Left cardiac atrium (tissue), 4 donors: ENCODE measurements around the gene GPN1. TPM values are rescaled to one million over a fixed set of nuclear protein-coding genes. Genes with fewer than 3 reads are reported as not detected.
A peak's percentile ranks its signal among the peaks of the same experiment; 100 is the strongest.
"Not testable (repeated sequence)": the region's sequence is repeated elsewhere in the genome, so short reads cannot be mapped to it uniquely, and the experiment has no call there.

Source experiments
- ATAC-seq, 2 donors: fragments of 200-7000 bp; cut with Tn5 transposase; one replicate each; pipeline ENCODE4 v1.9.1; 2020; ENCODE audit warnings: mild to moderate bottlenecking in 2 of 2, moderate library complexity in 2 of 2
- DNase-seq: peaks from one replicate; pipeline ENCODE4 v3.0.0-alpha.2; 2020
- intact Hi-C, 2 donors: fragments of 100-400 bp; cut with DNase I; formaldehyde crosslinking; loops; one replicate each; pipeline versions ENCODE4 v1.14.1 to v1.15.1; 2022 to 2023
- total RNA-seq, 2 donors: library from RNA; stranded (reverse); fragmentation: NEBNext Ultra II Directional; extraction: Animal tissue kit (Norgen Biotek cat#: 25700); gene quantifications; one replicate each; pipeline ENCODE4 v1.2.1, GENCODE V29; 2021
- donor health status: DM: no; HTN: yes; CAD: no.
- donor health status: DM: no; HTN: yes; CAD: no; lungs with severe emphysema.
- donor health status: DM: yes; HTN: yes; CAD: no.
- donor health status: Dilated cardiomyopathy.

GPN1 gene
- total RNA-seq, 2 donors from 2014 or later = 19.7 to 20.6 TPM

DNA sequence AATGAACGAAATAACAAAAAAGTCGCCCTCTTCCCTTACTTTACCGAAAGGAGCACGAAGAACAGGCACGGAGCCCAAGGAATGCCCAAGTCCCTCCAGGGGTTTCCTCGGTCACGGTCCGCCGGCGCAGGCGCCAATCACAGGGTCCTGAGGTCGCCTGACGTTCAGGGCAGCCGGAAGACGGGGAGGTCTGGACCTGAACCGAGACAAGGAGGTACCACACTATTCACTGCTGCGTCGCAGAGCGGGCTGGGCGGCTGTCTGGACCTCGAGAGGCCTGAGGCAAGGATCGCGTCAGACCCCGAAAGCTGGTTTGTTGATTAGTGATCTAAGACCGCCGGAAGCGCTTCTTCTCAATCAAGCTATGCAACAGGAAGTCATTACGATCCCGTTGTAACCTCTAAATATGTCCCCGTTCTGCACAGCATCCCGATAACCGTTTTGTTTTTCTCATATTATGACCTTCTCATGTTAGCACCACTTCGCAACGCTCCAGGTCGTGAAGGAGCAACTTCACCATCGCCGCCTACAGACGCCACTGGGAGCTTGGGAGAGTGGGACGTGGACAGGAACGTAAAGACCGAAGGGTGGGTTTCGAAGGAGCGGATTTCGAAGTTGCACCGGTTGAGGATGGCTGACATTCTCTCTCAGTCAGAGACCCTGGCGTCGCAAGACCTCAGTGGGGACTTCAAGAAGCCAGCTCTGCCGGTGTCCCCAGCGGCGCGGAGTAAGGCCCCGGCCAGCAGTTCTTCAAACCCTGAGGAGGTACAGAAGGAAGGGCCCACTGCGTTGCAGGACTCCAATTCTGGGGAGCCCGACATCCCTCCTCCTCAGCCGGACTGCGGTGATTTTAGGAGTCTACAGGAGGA, 34.7 kb downstream of the GPN1 start, which contains the start of the genes SLC4A1AP and SUPT7L:
Gene SLC4A1AP (plus strand): TSS at position 605 of the 869 bp plus-strand sequence. CDS start 26 bp downstream, at position 631.
Gene SUPT7L (minus strand): TSS at position 330 of the 869 bp plus-strand sequence. CDS start 1,422 bp downstream, outside the sequence.
- DNase-seq (peak; percentile 76), ATAC-seq (peak; percentile 91 to 92)
- intact Hi-C loops = no loop called here

GRCh38 chr2:27664154-27664574, 35.3 kb downstream of the GPN1 start:
- no peak for DNase-seq
- intact Hi-C loops = no loop called here

GRCh38 chr2:27664622-27665363, 35.9 kb downstream of the GPN1 start:
- DNase-seq (no peak), ATAC-seq (no peak)
- intact Hi-C loops = no loop called here

More at GRCh38 chr2:27664154-27664574, 35.3 kb downstream of the GPN1 start:
- ATAC-seq = peak in 1 of 2 donors; percentile 6

- intact Hi-C loops = no loop called here
- no peak for DNase-seq
- ATAC-seq = no peak
These were observed 38.6 kb downstream of the GPN1 start for GRCh38 chr2:27667446-27667845.

GRCh38 chr2:27671235-27671634, 42.4 kb downstream of the GPN1 start:
- DNase-seq (no peak), ATAC-seq (no peak)
- intact Hi-C loops = no loop called here

DNA sequence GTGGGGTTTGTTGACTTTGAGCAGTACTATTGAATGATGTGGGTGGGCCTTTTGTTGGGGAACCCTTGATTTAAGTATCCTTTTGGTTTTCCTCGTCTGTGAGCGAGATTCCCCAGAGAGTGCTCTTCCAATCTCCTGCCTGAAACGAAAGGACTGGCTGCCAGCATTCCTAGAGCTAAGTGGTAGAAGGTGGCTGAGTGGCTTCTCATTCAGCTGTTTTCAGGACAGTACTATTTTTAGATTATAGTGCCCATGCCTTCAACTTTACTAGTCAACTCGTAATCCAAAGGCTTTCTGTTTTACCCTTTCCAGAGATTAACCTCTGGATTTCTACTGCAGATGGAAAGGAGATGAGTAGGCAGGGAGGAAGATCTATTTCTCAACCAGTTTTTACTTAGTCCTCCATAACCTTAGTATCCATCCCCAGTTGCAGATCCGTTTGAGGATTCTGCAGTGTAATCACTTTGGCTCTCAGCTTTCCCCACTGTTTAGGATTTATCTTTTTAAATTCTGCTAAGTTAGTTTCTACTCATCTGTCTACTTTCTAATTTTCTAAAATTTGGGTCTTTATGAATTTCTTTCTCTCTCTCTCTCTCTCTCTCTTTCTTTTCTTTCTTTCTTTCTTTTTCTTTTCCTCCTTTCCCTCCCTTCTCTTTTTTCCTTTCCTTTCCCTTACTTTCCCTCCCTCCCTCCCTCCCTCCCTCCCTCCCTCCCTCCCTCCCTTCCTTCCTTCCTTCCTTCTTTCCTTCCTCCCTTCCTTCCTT, 44.1 kb downstream of the GPN1 start:
- no peak for DNase-seq
- peak; percentile 68 to 73 for ATAC-seq
- intact Hi-C loops = no loop called here

GRCh38 chr2:27680571-27680970, 51.7 kb downstream of the GPN1 start:
- intact Hi-C loops = no loop called here
- no peak for DNase-seq

DNA sequence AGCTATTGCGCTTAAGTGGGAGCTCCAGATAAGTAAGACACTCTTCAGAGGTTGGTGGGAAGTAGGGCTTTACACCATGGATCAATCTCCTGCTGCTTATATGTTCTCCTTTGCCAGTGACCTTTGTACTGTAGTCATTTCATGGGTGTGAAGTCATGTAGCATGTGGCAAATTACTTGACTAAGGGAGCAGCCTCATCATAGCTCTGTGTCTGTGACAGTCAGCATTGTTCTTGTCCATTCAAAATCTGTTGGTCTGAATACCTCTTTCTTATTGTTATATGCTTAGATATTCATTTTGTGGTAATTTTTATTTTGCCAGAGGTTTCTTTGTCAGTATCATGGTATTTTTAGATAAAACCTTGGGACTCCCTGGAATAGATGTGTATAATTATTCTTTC, 53.0 kb downstream of the GPN1 start:
- intact Hi-C loops = no loop called here
- ATAC-seq (peak in 1 of 2 donors; percentile 39), DNase-seq (no peak)

More at GRCh38 chr2:27680571-27680970, 51.7 kb downstream of the GPN1 start:
- ATAC-seq = no peak

DNA sequence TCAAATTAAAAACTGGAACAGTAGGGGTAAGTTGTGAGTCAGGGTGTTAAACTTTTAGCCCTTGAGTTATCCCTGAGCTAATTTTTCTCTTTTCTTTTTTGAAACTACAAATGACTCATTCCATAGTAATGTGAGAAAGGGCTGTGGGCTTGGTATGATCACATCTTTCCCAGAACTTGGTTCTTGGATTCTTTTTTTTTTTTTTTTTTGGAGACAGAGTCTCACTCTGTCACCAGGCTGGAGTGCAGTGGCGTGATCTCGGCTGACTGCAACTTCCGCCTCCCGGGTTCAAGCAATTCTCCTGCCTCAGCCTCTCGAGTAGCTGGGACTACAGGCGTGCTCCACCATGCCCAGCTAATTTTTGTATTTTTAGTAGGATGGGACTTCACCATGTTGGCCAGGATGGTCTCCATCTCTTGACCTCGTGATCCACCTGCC, 53.5 kb downstream of the GPN1 start:
- peak in 1 of 2 donors; percentile 79 for ATAC-seq
- DNase-seq, intact Hi-C loops: not testable (repeated sequence)

DNA sequence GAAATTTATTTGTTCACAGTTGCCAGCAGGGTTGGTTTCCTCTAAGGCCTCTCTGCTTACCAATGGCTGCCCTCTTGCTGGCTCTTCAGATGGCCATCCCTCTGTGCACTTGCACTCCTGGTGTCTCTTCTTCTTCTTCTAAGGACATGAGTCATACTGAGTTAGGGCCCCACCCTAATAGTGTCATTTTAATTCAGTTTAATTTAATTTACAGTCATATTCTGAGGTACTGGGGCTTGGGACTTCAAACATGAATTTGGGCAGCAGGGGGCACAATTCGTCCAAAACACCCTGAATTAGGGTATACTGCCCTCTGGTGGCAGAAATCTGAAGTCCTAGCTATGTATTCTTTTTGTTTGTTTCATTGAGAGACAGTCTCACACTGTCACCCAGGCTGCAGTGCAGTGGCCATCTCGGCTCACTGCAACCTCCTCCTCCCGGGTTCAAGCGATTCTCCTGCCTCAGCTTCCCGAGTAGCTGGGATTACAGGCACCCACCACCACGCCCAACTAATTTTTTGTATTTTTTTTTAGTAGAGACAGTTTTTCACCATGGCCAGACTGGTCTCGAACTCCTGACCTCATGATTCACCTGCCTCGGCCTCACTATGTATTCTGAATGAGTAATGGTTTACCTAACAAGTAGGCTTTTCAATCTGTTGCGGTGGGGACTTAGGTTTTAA, 54.7 kb downstream of the GPN1 start:
- intact Hi-C loops = no loop called here
- ATAC-seq = peak; percentile 60 to 70
- peak; percentile 80 for DNase-seq

DNA sequence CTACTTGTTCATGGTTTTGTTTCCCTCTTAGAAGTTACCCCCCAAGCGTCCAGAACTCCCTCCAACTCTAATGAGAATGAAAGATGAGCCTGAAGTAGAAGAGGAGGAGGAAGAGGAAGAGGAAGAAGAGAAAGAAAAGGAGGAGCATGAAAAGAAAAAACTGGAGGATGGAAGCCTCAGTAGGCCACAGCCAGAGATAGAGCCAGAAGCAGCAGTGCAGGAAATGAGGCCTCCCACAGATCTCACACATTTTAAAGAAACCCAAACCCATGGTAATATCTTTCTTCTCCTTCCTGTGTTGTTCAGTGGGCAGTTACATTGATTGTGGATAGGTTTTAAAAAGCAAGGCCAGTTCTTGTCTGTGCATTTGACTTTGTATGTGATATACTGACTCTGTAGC, 56.2 kb downstream of the GPN1 start:
- intact Hi-C loops, ATAC-seq, DNase-seq: not testable (repeated sequence)

DNA sequence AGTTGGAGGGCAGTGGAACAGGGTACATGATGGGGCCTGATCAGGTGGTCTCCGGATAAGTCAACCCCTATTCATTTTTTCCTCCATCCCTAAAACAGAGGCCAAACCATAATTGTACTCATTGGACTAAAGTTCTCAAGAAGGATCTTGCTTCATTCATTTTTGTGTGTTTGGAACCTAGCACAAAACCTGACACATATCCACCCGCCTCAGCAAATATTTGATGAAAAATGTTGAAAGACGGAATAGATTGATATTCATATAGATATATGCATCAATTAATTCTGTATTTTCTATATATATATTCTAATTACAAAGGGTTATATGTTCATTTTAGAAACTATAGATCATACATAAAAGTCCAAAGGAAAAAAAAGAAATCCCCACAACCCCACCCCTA, 56.7 kb downstream of the GPN1 start:
- ATAC-seq = no peak

DNA sequence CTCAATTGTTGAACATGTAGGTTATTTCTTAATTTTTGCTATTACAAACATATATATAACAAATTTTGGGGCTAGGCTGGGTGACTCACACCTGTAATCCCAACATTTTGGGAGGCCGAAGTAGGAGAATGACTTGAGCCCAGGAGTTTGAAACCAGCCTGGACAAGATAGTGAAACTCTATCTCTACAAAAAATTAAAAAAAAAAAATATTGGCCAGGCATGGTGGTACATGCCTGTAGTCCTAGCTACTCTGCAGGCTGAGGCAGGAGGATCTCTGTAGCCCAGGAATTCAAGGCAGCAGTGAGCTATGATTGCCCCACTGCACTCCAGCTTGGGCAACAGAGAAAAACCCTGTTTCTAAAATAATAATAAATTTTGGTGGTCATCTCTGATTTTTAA, 58.4 kb downstream of the GPN1 start:
- ATAC-seq (no peak), DNase-seq (no peak)
- intact Hi-C loops = no loop called here

More for the DNA sequence above, 56.7 kb downstream of the GPN1 start:
- intact Hi-C loops = no loop called here
- DNase-seq = no peak

- no peak for ATAC-seq
- intact Hi-C loops = no loop called here
- no peak for DNase-seq
These were observed 60.6 kb downstream of the GPN1 start for GRCh38 chr2:27689424-27689823.

GRCh38 chr2:27690052-27690451, 61.2 kb downstream of the GPN1 start:
- no peak for ATAC-seq
- intact Hi-C loops = no loop called here
- DNase-seq = no peak

DNA sequence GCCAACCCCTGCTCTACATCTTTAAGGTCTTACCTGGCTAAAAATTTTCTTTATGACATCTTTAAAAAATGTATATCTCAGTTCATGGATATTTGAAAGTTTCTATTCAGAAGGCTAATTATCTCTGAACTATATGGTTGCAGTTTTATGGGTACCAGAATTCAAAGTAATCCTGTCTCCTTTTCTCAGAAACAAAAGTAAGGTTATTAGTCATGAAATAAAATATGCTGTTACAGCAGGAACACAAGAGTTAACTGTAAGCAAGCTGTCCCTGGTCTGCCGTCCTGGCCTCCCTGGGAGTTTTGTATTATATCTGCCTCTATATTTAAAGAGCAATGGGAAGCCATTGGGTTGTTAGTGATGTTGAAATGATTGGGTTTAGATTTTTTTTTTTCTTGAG, 68.8 kb downstream of the GPN1 start:
- no peak for ATAC-seq
- intact Hi-C loops = no loop called here

More for the DNA sequence above, 68.8 kb downstream of the GPN1 start:
- DNase-seq = no peak
